Right lobe of liver (tissue), 4 donors: ENCODE results near the gene CNKSR2.

ENCODE experiments used
- POLR2A ChIP-seq: fragments of 450-650 bp; IDR thresholded peaks from one replicate; pipeline ENCODE4 v1.6.1; 2017; ENCODE audit warnings: antibody characterized with exemption, mild to moderate bottlenecking
- TF ChIP-seq, protein P1 (sequence below), 4 donors: fragments of 200-600 bp in 3 of 4; fragments of 450-650 bp in 1 of 4; IDR thresholded peaks; one replicate each; pipeline versions ENCODE4 v1.5.1 to v1.8.0; 2016 to 2022; ENCODE audit warnings: antibody characterized with exemption in 4 of 4, mild to moderate bottlenecking in 2 of 4
- donor health status: DM: no; HTN: no; CAD: no.
- donor health status: DM: no; HTN: no; CAD: no.
- donor health status: DM: no; HTN: yes; CAD: no.

DNA sequence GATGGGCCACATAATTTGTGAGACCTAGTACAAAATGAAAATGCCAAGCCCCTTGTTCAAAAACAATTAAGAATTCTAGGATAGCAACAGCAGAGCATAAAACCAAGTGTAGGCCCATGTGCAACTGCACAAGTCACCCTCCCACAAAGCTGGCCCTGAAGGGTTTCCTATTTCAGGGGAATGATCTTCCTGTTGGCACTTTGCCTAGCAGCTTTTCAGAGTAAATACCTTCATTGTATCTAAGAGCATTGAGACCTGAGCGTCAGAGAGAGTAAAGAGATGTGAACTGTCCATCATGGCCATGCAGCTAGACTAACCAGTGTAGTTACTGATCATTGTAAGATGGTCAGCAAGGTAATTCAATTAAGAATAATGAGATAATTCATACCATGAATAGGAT lies 113.6 kb downstream of the CNKSR2 start:
- TF ChIP-seq, protein P1, sequence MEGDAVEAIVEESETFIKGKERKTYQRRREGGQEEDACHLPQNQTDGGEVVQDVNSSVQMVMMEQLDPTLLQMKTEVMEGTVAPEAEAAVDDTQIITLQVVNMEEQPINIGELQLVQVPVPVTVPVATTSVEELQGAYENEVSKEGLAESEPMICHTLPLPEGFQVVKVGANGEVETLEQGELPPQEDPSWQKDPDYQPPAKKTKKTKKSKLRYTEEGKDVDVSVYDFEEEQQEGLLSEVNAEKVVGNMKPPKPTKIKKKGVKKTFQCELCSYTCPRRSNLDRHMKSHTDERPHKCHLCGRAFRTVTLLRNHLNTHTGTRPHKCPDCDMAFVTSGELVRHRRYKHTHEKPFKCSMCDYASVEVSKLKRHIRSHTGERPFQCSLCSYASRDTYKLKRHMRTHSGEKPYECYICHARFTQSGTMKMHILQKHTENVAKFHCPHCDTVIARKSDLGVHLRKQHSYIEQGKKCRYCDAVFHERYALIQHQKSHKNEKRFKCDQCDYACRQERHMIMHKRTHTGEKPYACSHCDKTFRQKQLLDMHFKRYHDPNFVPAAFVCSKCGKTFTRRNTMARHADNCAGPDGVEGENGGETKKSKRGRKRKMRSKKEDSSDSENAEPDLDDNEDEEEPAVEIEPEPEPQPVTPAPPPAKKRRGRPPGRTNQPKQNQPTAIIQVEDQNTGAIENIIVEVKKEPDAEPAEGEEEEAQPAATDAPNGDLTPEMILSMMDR (IDR thresholded peaks at IDR 0.05): no peak
- no peak for TF ChIP-seq POLR2A
